ENCODE measurements around the gene TEX26.

DNA sequence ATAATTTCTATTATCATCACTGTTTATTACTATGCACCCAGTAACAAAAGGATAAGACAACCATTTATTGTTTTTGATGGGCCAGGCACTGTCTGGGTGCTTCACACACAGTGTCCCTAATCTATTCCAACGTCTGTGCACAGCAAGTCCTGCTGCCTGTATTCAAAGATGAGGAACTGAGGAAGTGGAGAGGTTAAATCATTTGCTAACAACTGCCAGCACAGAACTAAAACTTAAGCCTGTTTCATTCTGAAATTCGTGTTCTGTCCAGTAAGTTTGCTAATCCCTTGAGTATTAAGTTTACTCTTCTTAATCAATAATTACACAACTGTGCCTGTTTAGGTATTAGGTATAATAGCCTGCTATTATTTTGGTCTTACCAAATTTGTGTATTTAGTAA, 41.9 kb downstream of the TEX26 start:
- TF ChIP-seq, protein P1, sequence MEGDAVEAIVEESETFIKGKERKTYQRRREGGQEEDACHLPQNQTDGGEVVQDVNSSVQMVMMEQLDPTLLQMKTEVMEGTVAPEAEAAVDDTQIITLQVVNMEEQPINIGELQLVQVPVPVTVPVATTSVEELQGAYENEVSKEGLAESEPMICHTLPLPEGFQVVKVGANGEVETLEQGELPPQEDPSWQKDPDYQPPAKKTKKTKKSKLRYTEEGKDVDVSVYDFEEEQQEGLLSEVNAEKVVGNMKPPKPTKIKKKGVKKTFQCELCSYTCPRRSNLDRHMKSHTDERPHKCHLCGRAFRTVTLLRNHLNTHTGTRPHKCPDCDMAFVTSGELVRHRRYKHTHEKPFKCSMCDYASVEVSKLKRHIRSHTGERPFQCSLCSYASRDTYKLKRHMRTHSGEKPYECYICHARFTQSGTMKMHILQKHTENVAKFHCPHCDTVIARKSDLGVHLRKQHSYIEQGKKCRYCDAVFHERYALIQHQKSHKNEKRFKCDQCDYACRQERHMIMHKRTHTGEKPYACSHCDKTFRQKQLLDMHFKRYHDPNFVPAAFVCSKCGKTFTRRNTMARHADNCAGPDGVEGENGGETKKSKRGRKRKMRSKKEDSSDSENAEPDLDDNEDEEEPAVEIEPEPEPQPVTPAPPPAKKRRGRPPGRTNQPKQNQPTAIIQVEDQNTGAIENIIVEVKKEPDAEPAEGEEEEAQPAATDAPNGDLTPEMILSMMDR (conservative IDR thresholded peaks at IDR 0.05 in 1 of 2, IDR thresholded peaks at IDR 0.05 in 1 of 2; ENCODE audit: low read depth in 1 of 2, low read length in 2 of 2), result no peak
- TF ChIP-seq EZH2 (IDR thresholded peaks at IDR 0.05; ENCODE audit: low read length, missing control alignments), result no peak

Measured in fibroblast of lung (primary cell).